Measurements from ENCODE around the gene BUD23.

BUD23 gene

GRCh38 chr7:73683056-73683787 is at the start of gene BUD23, which contains the start of gene DNAJC30:
TSS of gene BUD23 (plus strand) at chr7:73683597. CDS start at chr7:73683626, 29 bp downstream.
TSS of gene DNAJC30 (minus strand) at chr7:73683453. CDS start at chr7:73683423, 30 bp downstream.
- H3K4me1 Mint-ChIP-seq = peaks cover 51% of the 10 kb centered on the region
- no peaks in the 10 kb centered on the region for H3K27me3 Mint-ChIP-seq
- no peaks in the 10 kb centered on the region for H3K9me3 Mint-ChIP-seq
- H3K4me3 Mint-ChIP-seq = peak within 1 kb of the TSS; percentile 96
- DNase-seq (peak; percentile 97), ATAC-seq (peak; percentile 90)
- peak within 1 kb of the TSS; percentile 90 for H3K27ac Mint-ChIP-seq
- H3K36me3 Mint-ChIP-seq (ENCODE audit: low read depth) = peaks cover 35% of the 10 kb centered on the region

GRCh38 chr7:73633844-73634243 is 49.6 kb upstream of the BUD23 start:
- H3K36me3 Mint-ChIP-seq (ENCODE audit: low read depth) = no peaks in the 10 kb centered on the region
- H3K9me3 Mint-ChIP-seq = no peaks in the 10 kb centered on the region
- ATAC-seq = no peak

GRCh38 chr7:73635428-73636200 is 47.8 kb upstream of the BUD23 start:
- no peak for ATAC-seq
- no peak overlapping the region for H3K27ac Mint-ChIP-seq
- peaks cover 27% of the 10 kb centered on the region for H3K27me3 Mint-ChIP-seq
- DNase-seq = no peak
- no peaks in the 10 kb centered on the region for H3K9me3 Mint-ChIP-seq
- no peaks in the 10 kb centered on the region for H3K36me3 Mint-ChIP-seq (ENCODE audit: low read depth)
- H3K4me3 Mint-ChIP-seq = no peak overlapping the region
- peaks cover 2% of the 10 kb centered on the region for H3K4me1 Mint-ChIP-seq

More at GRCh38 chr7:73633844-73634243, 49.6 kb upstream of the BUD23 start:
- H3K27ac Mint-ChIP-seq = no peak overlapping the region
- peaks cover 34% of the 10 kb centered on the region for H3K27me3 Mint-ChIP-seq
- DNase-seq = no peak
- H3K4me1 Mint-ChIP-seq = peaks cover 2% of the 10 kb centered on the region
- H3K4me3 Mint-ChIP-seq = no peak overlapping the region

- Mint-ChIP-seq H3K4me1 (peaks cover 2% of the 10 kb centered on the region), H3K4me3 (no peak overlapping the region), H3K27me3 (peaks cover 14% of the 10 kb centered on the region), H3K27ac (no peak overlapping the region), H3K36me3 (ENCODE audit: low read depth) (no peaks in the 10 kb centered on the region), H3K9me3 (no peaks in the 10 kb centered on the region)
- DNase-seq = no peak
- no peak for ATAC-seq
Measured at GRCh38 chr7:73638911-73639310, 44.5 kb upstream of the BUD23 start.

DNA sequence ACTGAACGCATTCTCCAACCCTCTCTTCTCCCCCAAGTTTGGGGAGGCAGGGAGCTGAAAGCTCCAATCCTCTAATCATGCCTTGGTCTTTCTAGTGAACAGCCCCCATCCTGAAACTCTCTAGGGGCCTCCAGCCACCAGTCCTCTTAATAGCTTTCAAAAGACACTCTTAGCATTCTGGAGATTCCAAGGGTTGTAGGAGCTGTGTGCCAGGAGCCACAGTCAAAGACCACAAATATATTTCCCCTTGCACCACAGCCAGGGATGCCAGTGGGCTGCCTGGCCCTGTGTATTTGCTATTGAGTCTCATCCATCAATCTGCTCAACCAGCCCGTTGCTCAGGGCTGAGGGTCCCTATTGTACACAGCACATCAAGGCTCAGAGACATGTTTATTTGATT is 40.6 kb upstream of the BUD23 start:
- Mint-ChIP-seq H3K4me1 (no peaks in the 10 kb centered on the region), H3K9me3 (no peaks in the 10 kb centered on the region), H3K27me3 (peaks cover 31% of the 10 kb centered on the region), H3K27ac (no peak overlapping the region), H3K36me3 (ENCODE audit: low read depth) (no peaks in the 10 kb centered on the region), H3K4me3 (no peak overlapping the region)
- no peak for ATAC-seq
- DNase-seq = no peak

DNA sequence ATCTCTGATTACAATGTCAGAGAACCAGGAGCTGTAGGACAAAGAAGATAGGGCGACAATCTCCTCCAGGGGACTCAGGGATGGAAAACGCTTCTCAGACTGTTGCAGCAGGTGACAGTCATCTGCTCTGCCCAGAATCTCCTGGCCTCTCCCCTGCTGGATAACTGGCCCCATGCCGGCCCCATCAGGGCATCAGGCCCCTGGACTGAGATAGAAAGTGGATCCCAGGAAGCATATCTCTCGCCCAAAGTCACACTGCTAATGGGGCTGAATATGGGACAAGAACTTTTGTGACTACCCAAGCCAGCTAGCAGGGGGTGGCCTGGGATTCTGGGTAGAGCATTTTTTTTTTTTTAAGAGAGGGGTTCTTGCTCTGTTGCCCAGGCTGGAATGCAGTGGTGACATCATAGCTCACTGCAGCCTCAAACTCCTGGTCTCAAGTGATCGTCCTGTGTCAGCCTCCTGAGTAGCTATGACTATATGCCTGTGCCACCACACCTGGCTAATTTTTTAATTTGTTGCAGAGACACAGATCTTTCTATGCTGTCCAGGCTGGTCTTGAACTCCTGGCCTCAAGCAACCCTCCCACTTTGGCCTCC is 38.6 kb upstream of the BUD23 start:
- DNase-seq (no peak), ATAC-seq (no peak)
- H3K27me3 Mint-ChIP-seq = peaks cover 48% of the 10 kb centered on the region
- no peak overlapping the region for H3K4me3 Mint-ChIP-seq
- no peak overlapping the region for H3K27ac Mint-ChIP-seq
- H3K9me3 Mint-ChIP-seq = no peaks in the 10 kb centered on the region
- no peaks in the 10 kb centered on the region for H3K36me3 Mint-ChIP-seq (ENCODE audit: low read depth)
- H3K4me1 Mint-ChIP-seq = peaks cover 11% of the 10 kb centered on the region

GRCh38 chr7:73645643-73646174 is 37.7 kb upstream of the BUD23 start:
- DNase-seq (no peak), ATAC-seq (no peak)
- no peaks in the 10 kb centered on the region for H3K9me3 Mint-ChIP-seq
- no peak overlapping the region for H3K4me3 Mint-ChIP-seq
- H3K36me3 Mint-ChIP-seq (ENCODE audit: low read depth) = no peaks in the 10 kb centered on the region
- H3K4me1 Mint-ChIP-seq = peaks cover 12% of the 10 kb centered on the region
- peaks cover 57% of the 10 kb centered on the region for H3K27me3 Mint-ChIP-seq
- H3K27ac Mint-ChIP-seq = no peak overlapping the region

DNA sequence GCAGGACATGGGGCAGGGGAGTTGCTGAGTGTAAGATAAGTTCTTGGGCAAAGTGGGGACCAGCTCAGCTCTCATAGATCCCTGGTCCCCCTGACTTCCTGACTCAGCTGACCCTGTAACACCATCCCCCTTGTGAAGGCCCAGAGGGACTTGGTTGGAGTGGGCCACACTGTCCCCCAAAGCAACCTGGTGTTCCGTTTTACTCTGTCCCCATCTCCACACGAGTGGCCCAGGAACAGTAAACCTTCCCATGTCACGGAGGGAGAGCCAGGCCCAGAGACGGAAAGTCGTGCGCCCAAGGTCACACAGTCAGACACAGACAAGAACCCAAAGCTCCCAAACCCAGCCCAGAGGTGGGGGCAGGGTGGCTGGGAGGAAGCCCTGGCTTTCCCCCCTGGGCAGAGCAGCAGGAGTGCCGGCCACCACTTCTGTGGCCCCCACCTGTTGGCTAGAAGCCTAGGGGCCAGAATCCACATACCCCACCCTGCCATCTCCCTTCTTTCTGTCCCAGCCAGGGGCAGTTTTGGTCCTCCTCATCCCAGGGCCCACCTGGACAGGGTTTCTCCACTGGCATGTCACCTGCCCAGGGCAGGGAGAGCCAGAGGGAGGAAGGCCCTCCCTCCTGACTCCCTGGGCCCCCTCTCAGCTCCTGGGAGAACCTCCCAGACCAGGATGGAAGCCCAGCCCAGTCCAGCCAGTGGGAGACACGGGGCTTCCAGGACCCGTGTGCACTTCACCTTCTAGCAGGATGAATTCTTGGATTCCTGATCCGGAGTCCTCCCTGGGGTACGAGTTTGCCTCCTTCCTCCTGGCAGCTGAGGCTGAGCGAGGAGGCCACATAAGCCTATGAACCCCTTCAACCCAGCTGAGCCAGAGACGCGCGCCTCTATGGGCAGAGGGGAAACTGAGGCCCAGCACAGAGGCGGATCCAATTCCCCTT is 36.3 kb upstream of the BUD23 start:
- no peaks in the 10 kb centered on the region for H3K36me3 Mint-ChIP-seq (ENCODE audit: low read depth)
- DNase-seq (no peak), ATAC-seq (no peak)
- H3K27me3 Mint-ChIP-seq = peaks cover 61% of the 10 kb centered on the region
- no peaks in the 10 kb centered on the region for H3K9me3 Mint-ChIP-seq
- H3K4me3 Mint-ChIP-seq = no peak overlapping the region
- H3K27ac Mint-ChIP-seq = no peak overlapping the region
- peaks cover 12% of the 10 kb centered on the region for H3K4me1 Mint-ChIP-seq

DNA sequence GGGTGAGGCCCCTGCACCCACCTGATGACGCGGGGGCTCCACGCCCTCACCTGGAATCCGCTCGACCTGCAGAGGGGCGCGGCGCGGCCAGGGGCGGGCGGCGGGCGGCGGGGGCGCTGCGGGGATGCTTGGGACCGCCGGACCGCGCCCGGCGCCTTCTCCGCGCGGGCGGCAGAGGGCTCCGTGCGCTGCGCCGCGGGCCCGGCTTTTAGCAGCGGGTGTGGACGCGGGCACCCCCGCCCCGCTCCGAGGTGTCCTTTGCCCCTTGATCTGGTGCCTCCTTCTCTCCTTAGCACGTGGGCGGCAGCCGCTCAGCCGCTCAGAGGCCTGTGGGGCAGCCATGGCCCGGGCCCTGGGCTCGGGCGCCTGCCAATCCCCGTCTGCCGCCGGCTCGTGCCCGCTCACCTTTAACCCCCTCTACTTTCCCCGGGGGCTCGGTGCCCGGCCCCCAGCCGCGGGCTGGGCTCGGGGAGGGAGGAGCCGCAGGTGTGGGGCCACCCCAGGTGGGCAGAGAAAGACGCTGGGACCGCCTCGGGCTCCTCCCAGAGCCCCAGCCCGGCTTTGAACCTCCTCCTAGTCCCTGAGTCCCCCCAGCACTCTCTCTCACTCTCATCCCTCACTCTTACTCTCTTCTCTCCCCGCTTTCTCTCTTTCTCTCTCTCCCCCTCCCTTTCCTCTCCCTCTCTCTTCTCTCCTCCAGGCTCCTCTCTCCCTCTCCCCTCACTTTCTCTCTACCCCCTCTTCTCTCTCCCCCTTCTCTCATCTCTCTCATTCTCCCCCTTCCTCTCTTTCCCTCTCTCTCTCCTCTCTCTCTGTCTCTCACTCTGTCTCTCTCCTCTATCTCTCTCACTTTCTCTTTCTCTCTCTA is 35.4 kb upstream of the BUD23 start:
- peak overlapping the region; percentile 24 for H3K4me3 Mint-ChIP-seq
- peaks cover 12% of the 10 kb centered on the region for H3K4me1 Mint-ChIP-seq
- no peaks in the 10 kb centered on the region for H3K9me3 Mint-ChIP-seq
- H3K36me3 Mint-ChIP-seq (ENCODE audit: low read depth) = no peaks in the 10 kb centered on the region
- peaks cover 65% of the 10 kb centered on the region for H3K27me3 Mint-ChIP-seq
- DNase-seq (peak; percentile 32), ATAC-seq (peak; percentile 62)
- no peak overlapping the region for H3K27ac Mint-ChIP-seq

GRCh38 chr7:73648593-73649332 is 34.6 kb upstream of the BUD23 start:
- H3K9me3 Mint-ChIP-seq = no peaks in the 10 kb centered on the region
- no peaks in the 10 kb centered on the region for H3K36me3 Mint-ChIP-seq (ENCODE audit: low read depth)
- no peak for DNase-seq
- peak overlapping the region; percentile 24 for H3K4me3 Mint-ChIP-seq
- peaks cover 12% of the 10 kb centered on the region for H3K4me1 Mint-ChIP-seq
- H3K27ac Mint-ChIP-seq = no peak overlapping the region
- ATAC-seq = no peak
- peaks cover 66% of the 10 kb centered on the region for H3K27me3 Mint-ChIP-seq

- Mint-ChIP-seq H3K9me3 (no peaks in the 10 kb centered on the region), H3K27ac (no peak overlapping the region), H3K4me1 (peaks cover 12% of the 10 kb centered on the region), H3K4me3 (no peak overlapping the region), H3K27me3 (peaks cover 66% of the 10 kb centered on the region), H3K36me3 (ENCODE audit: low read depth) (no peaks in the 10 kb centered on the region)
- DNase-seq (no peak), ATAC-seq (no peak)
Measured at GRCh38 chr7:73649576-73649975, 33.8 kb upstream of the BUD23 start.

GRCh38 chr7:73650524-73650923 is 32.9 kb upstream of the BUD23 start:
- H3K27me3 Mint-ChIP-seq = peaks cover 58% of the 10 kb centered on the region
- no peak for ATAC-seq
- no peak overlapping the region for H3K27ac Mint-ChIP-seq
- no peaks in the 10 kb centered on the region for H3K9me3 Mint-ChIP-seq
- no peaks in the 10 kb centered on the region for H3K36me3 Mint-ChIP-seq (ENCODE audit: low read depth)
- no peak for DNase-seq
- no peak overlapping the region for H3K4me3 Mint-ChIP-seq
- peaks cover 12% of the 10 kb centered on the region for H3K4me1 Mint-ChIP-seq

Measured in activated naive CD8-positive, alpha-beta T cell treated with anti-CD3 and anti-CD28 coated beads, Interleukin-2, amount 50 U/mL, for 24 hours (primary cell).